Liver (tissue), 9 donors: ENCODE results near the gene WDR37. TPM values are rescaled to one million over a fixed set of nuclear protein-coding genes. Genes with fewer than 3 reads are reported as not detected.

Source experiments
- DNase-seq: peaks from one replicate; pipeline ENCODE4 v3.0.0-alpha.2; 2017; ENCODE audit warnings: low spot score
- H3K27ac ChIP-seq, 2 donors: one replicate each; pipeline ENCODE4 v1.7.0; 2013; ENCODE audit warnings: inconsistent platforms in 2 of 2, low read length in 2 of 2, control low read depth in 1 of 2, low read depth in 1 of 2, mild to moderate bottlenecking in 1 of 2
- H3K27me3 ChIP-seq, 4 donors: one replicate each; pipeline versions ENCODE4 v1.6.1 to v1.7.0; 2013; ENCODE audit warnings: low read length in 3 of 4, inconsistent platforms in 1 of 4, mild to moderate bottlenecking in 1 of 4, moderate library complexity in 1 of 4; ENCODE audit not compliant: control insufficient read depth in 4 of 4, insufficient read depth in 4 of 4
- H3K36me3 ChIP-seq, 4 donors: one replicate each; pipeline versions ENCODE4 v1.6.1 to v1.7.0; 2013; ENCODE audit warnings: low read length in 3 of 4, mild to moderate bottlenecking in 3 of 4, low read depth in 1 of 4, moderate library complexity in 1 of 4; ENCODE audit not compliant: control insufficient read depth in 4 of 4, insufficient read depth in 3 of 4
- H3K4me1 ChIP-seq, 4 donors: one replicate each; pipeline versions ENCODE4 v1.6.1 to v1.7.0; 2013; ENCODE audit warnings: low read length in 3 of 4, mild to moderate bottlenecking in 3 of 4, moderate library complexity in 1 of 4; ENCODE audit not compliant: control insufficient read depth in 4 of 4, insufficient read depth in 4 of 4
- H3K4me3 ChIP-seq, 3 donors: one replicate each; pipeline versions ENCODE4 v1.6.1 to v1.7.0; 2013; ENCODE audit warnings: low read length in 3 of 3, control low read depth in 1 of 3, low read depth in 1 of 3, mild to moderate bottlenecking in 1 of 3
- H3K9ac ChIP-seq, 2 donors: one replicate each; pipeline ENCODE4 v1.7.0; 2013; ENCODE audit warnings: low read length in 2 of 2, mild to moderate bottlenecking in 2 of 2, moderate library complexity in 2 of 2, control low read depth in 1 of 2, low read depth in 1 of 2
- H3K9me3 ChIP-seq, 4 donors: one replicate each; pipeline versions ENCODE4 v1.6.1 to v1.7.0; 2013; ENCODE audit warnings: low read length in 3 of 4; ENCODE audit not compliant: control insufficient read depth in 4 of 4
- EGR1 ChIP-seq, 2 donors: IDR thresholded peaks; 2 replicates each; pipeline ENCODE4 v1.6.1; 2016 to 2018; ENCODE audit warnings: antibody characterized with exemption in 2 of 2, low read depth in 2 of 2
- FOXA1 ChIP-seq: IDR thresholded peaks from 2 replicates; pipeline ENCODE4 v1.6.1; 2016; ENCODE audit warnings: antibody characterized with exemption
- FOXA2 ChIP-seq: IDR thresholded peaks from 2 replicates; pipeline ENCODE4 v1.6.1; 2016; ENCODE audit warnings: antibody characterized with exemption
- GABPA ChIP-seq, 2 donors: IDR thresholded peaks in 1 of 2; conservative IDR thresholded peaks in 1 of 2; 2 replicates each; pipeline ENCODE4 v1.6.1; 2016; ENCODE audit warnings: antibody characterized with exemption in 2 of 2, mild to moderate bottlenecking in 1 of 2, moderate library complexity in 1 of 2
- HNF4A ChIP-seq, 2 donors: conservative IDR thresholded peaks; 2 replicates each; pipeline ENCODE4 v1.6.1; 2016; ENCODE audit warnings: antibody characterized with exemption in 2 of 2, mild to moderate bottlenecking in 2 of 2
- HNF4G ChIP-seq: IDR thresholded peaks from 2 replicates; pipeline ENCODE4 v1.6.1; 2016; ENCODE audit warnings: antibody characterized with exemption
- JUND ChIP-seq, 2 donors: IDR thresholded peaks; 2 replicates each; pipeline ENCODE4 v1.6.1; 2016; ENCODE audit warnings: antibody characterized with exemption in 2 of 2
- MAX ChIP-seq: IDR thresholded peaks from 2 replicates; pipeline ENCODE4 v1.6.1; 2016; ENCODE audit warnings: antibody characterized with exemption
- NR2F2 ChIP-seq: IDR thresholded peaks from 2 replicates; pipeline ENCODE4 v1.6.1; 2016; ENCODE audit warnings: antibody characterized with exemption
- RAD21 ChIP-seq, 2 donors: IDR thresholded peaks; 2 replicates each; pipeline ENCODE4 v1.6.1; 2016; ENCODE audit warnings: antibody characterized with exemption in 2 of 2, mild to moderate bottlenecking in 2 of 2
- RXRA ChIP-seq, 2 donors: IDR thresholded peaks; 2 replicates each; pipeline ENCODE4 v1.6.1; 2017 to 2018; ENCODE audit warnings: antibody characterized with exemption in 2 of 2, mild to moderate bottlenecking in 1 of 2
- SP1 ChIP-seq: IDR thresholded peaks from 2 replicates; pipeline ENCODE4 v1.6.1; 2018; ENCODE audit warnings: antibody characterized with exemption, mild to moderate bottlenecking
- TAF1 ChIP-seq: conservative IDR thresholded peaks from 2 replicates; pipeline ENCODE4 v1.6.1; 2016; ENCODE audit warnings: antibody characterized with exemption, mild to moderate bottlenecking
- YY1 ChIP-seq: IDR thresholded peaks from 2 replicates; pipeline ENCODE4 v1.6.1; 2016; ENCODE audit warnings: antibody characterized with exemption, mild to moderate bottlenecking
- ZBTB33 ChIP-seq: IDR thresholded peaks from 2 replicates; pipeline ENCODE4 v1.6.1; 2016; ENCODE audit warnings: antibody characterized with exemption
- WGBS: extraction: QIAGEN DNeasy Blood & Tissue Kit; methylation state at CpG from one replicate; pipeline ENCODE4 v1.1.7; 2013; 5-methylcytosine and 5-hydroxymethylcytosine counted together
- polyA plus RNA-seq, 2 donors: library from polyadenylated mRNA; stranded (reverse) in 1 of 2; unstranded in 1 of 2; fragments of 200-250 nt in 1 of 2; fragments of >200 nt in 1 of 2; fragmentation: Nextera tagmentation in 1 of 2; extraction: Ambion mirVana in 1 of 2; gene quantifications; one replicate each; pipeline versions ENCODE4 v1.2.1 to v1.2.3, GENCODE V29; 2013 to 2015
- total RNA-seq, 2 donors: library from RNA; depleted of rRNA; stranded (reverse); fragments of >200 nt; gene quantifications; one replicate each; pipeline ENCODE4 v1.2.3, GENCODE V29; 2014
- TF ChIP-seq, protein P1 (sequence below): IDR thresholded peaks from 2 replicates; pipeline ENCODE4 v1.6.1; 2016; ENCODE audit warnings: antibody characterized with exemption
- TF ChIP-seq, protein P2 (sequence below): IDR thresholded peaks from 2 replicates; pipeline ENCODE4 v1.6.1; 2016; ENCODE audit warnings: antibody characterized with exemption, mild to moderate bottlenecking
- TF ChIP-seq, protein P3 (sequence below): fragments of 150-350 bp; IDR thresholded peaks from 2 replicates; pipeline ENCODE4 v1.5.1; 2017; ENCODE audit warnings: improper control_type of control experiment, low read depth, low read length; ENCODE audit not compliant: missing input control
- donor health status: healthy.
- donor health status: healthy.
- donor health status: healthy.
- donor health status: healthy.
- donor health status: healthy.

The WDR37 gene
- total and polyA plus RNA-seq, 4 donors = 3.6 to 12.1 (median 5.6) TPM

DNA sequence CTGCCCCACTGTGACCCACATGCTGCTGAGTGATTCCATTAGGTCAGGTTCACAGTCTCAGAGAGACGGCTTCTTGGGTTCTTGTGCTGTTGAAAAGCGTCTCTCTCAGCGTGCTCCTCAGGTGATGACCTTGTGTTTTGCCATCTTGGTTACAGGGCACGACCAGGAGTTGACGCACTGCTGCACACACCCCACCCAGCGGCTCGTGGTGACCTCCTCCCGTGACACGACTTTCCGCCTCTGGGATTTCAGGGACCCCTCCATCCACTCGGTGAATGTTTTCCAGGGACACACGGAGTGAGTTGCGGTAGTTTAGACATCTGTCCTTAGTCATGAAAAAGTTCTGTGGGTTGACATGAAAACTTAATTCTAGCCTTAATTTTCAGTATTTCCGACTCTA is 48.8 kb downstream of the WDR37 start:
- 98% methylated on average over 14 of the region's 14 CpGs for WGBS
- peaks cover 14 to 72% (median 60%) of the 10 kb centered on the region in 4 donors for H3K36me3 ChIP-seq
- no peaks in the 10 kb centered on the region for H3K27me3 ChIP-seq
- no peak for TF ChIP-seq JUND (IDR thresholded peaks at IDR 0.05)
- TF ChIP-seq, protein P1, sequence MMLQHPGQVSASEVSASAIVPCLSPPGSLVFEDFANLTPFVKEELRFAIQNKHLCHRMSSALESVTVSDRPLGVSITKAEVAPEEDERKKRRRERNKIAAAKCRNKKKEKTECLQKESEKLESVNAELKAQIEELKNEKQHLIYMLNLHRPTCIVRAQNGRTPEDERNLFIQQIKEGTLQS = no peak
- TF ChIP-seq YY1 = no peak
- TF ChIP-seq RXRA (IDR thresholded peaks at IDR 0.05) = no peak
- no peak for TF ChIP-seq NR2F2
- TF ChIP-seq FOXA2 = no peak
- TF ChIP-seq, protein P2, sequence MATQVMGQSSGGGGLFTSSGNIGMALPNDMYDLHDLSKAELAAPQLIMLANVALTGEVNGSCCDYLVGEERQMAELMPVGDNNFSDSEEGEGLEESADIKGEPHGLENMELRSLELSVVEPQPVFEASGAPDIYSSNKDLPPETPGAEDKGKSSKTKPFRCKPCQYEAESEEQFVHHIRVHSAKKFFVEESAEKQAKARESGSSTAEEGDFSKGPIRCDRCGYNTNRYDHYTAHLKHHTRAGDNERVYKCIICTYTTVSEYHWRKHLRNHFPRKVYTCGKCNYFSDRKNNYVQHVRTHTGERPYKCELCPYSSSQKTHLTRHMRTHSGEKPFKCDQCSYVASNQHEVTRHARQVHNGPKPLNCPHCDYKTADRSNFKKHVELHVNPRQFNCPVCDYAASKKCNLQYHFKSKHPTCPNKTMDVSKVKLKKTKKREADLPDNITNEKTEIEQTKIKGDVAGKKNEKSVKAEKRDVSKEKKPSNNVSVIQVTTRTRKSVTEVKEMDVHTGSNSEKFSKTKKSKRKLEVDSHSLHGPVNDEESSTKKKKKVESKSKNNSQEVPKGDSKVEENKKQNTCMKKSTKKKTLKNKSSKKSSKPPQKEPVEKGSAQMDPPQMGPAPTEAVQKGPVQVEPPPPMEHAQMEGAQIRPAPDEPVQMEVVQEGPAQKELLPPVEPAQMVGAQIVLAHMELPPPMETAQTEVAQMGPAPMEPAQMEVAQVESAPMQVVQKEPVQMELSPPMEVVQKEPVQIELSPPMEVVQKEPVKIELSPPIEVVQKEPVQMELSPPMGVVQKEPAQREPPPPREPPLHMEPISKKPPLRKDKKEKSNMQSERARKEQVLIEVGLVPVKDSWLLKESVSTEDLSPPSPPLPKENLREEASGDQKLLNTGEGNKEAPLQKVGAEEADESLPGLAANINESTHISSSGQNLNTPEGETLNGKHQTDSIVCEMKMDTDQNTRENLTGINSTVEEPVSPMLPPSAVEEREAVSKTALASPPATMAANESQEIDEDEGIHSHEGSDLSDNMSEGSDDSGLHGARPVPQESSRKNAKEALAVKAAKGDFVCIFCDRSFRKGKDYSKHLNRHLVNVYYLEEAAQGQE = no peak
- TF ChIP-seq GABPA (IDR thresholded peaks at IDR 0.05 in 1 of 2, conservative IDR thresholded peaks at IDR 0.05 in 1 of 2) = no peak
- no peak for TF ChIP-seq TAF1
- TF ChIP-seq SP1 = no peak
- no peak for TF ChIP-seq FOXA1
- TF ChIP-seq, protein P3, sequence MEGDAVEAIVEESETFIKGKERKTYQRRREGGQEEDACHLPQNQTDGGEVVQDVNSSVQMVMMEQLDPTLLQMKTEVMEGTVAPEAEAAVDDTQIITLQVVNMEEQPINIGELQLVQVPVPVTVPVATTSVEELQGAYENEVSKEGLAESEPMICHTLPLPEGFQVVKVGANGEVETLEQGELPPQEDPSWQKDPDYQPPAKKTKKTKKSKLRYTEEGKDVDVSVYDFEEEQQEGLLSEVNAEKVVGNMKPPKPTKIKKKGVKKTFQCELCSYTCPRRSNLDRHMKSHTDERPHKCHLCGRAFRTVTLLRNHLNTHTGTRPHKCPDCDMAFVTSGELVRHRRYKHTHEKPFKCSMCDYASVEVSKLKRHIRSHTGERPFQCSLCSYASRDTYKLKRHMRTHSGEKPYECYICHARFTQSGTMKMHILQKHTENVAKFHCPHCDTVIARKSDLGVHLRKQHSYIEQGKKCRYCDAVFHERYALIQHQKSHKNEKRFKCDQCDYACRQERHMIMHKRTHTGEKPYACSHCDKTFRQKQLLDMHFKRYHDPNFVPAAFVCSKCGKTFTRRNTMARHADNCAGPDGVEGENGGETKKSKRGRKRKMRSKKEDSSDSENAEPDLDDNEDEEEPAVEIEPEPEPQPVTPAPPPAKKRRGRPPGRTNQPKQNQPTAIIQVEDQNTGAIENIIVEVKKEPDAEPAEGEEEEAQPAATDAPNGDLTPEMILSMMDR = no peak
- TF ChIP-seq RAD21 (IDR thresholded peaks at IDR 0.05) = no peak
- no peak for TF ChIP-seq EGR1 (IDR thresholded peaks at IDR 0.05; ENCODE audit: low read depth in 2 of 2)
- TF ChIP-seq HNF4A (conservative IDR thresholded peaks at IDR 0.05) = no peak
- no peak for TF ChIP-seq HNF4G
- no peak for TF ChIP-seq MAX
- no peak for TF ChIP-seq ZBTB33
- H3K4me3 ChIP-seq = no peak overlapping the region
- DNase-seq = no peak
- H3K4me1 ChIP-seq = no peaks in the 10 kb centered on the region
- no peak overlapping the region for H3K9ac ChIP-seq
- no peaks in the 10 kb centered on the region for H3K9me3 ChIP-seq
- H3K27ac ChIP-seq = no peak overlapping the region
